ENCODE results near the gene ATP6V0C.

Gene ATP6V0C

GRCh38 chr16:2484898-2485508 lies 28.7 kb upstream of the ATP6V0C start:
- H3K79me2 ChIP-seq (ENCODE audit: control insufficient read depth, insufficient read depth, low read length, unreplicated experiment), result peaks cover 14% of the 10 kb centered on the region
- no peak overlapping the region for H2AFZ ChIP-seq (ENCODE audit: low read length, unreplicated experiment)

GRCh38 chr16:2485811-2486507 lies 27.8 kb upstream of the ATP6V0C start:
- Histone ChIP-seq H3K4me1 (ENCODE audit: control insufficient read depth, insufficient read depth, low read length, unreplicated experiment) (peaks cover 10% of the 10 kb centered on the region), H3K27ac (ENCODE audit: low read depth, low read length) (no peak overlapping the region), H2AFZ (ENCODE audit: low read length, unreplicated experiment) (no peak overlapping the region), H3K27me3 (ENCODE audit: insufficient read depth, low read length) (no peaks in the 10 kb centered on the region), H3K4me3 (ENCODE audit: low read depth, low read length) (no peak overlapping the region), H3K36me3 (ENCODE audit: insufficient read depth, low read length) (no peaks in the 10 kb centered on the region), H3K79me2 (ENCODE audit: control insufficient read depth, insufficient read depth, low read length, unreplicated experiment) (peaks cover 14% of the 10 kb centered on the region)

More at GRCh38 chr16:2484898-2485508, 28.7 kb upstream of the ATP6V0C start:
- no peak overlapping the region for H3K4me3 ChIP-seq (ENCODE audit: low read depth, low read length)
- no peaks in the 10 kb centered on the region for H3K36me3 ChIP-seq (ENCODE audit: insufficient read depth, low read length)
- no peak overlapping the region for H3K27ac ChIP-seq (ENCODE audit: low read depth, low read length)
- no peaks in the 10 kb centered on the region for H3K27me3 ChIP-seq (ENCODE audit: insufficient read depth, low read length)
- H3K4me1 ChIP-seq (ENCODE audit: control insufficient read depth, insufficient read depth, low read length, unreplicated experiment), result peaks cover 10% of the 10 kb centered on the region

- Histone ChIP-seq H3K27ac (ENCODE audit: low read depth, low read length) (no peak overlapping the region), H3K27me3 (ENCODE audit: insufficient read depth, low read length) (no peaks in the 10 kb centered on the region), H2AFZ (ENCODE audit: low read length, unreplicated experiment) (no peak overlapping the region), H3K4me1 (ENCODE audit: control insufficient read depth, insufficient read depth, low read length, unreplicated experiment) (peaks cover 10% of the 10 kb centered on the region), H3K79me2 (ENCODE audit: control insufficient read depth, insufficient read depth, low read length, unreplicated experiment) (peaks cover 14% of the 10 kb centered on the region), H3K4me3 (ENCODE audit: low read depth, low read length) (no peak overlapping the region), H3K36me3 (ENCODE audit: insufficient read depth, low read length) (no peaks in the 10 kb centered on the region)
These were observed 26.9 kb upstream of the ATP6V0C start for GRCh38 chr16:2486645-2487516.

- H3K4me1 ChIP-seq (ENCODE audit: control insufficient read depth, insufficient read depth, low read length, unreplicated experiment), result peaks cover 8% of the 10 kb centered on the region
- H3K27me3 ChIP-seq (ENCODE audit: insufficient read depth, low read length), result no peaks in the 10 kb centered on the region
- H2AFZ ChIP-seq (ENCODE audit: low read length, unreplicated experiment), result no peak overlapping the region
- H3K27ac ChIP-seq (ENCODE audit: low read depth, low read length), result no peak overlapping the region
- H3K4me3 ChIP-seq (ENCODE audit: low read depth, low read length), result no peak overlapping the region
- no peaks in the 10 kb centered on the region for H3K36me3 ChIP-seq (ENCODE audit: insufficient read depth, low read length)
- peaks cover 11% of the 10 kb centered on the region for H3K79me2 ChIP-seq (ENCODE audit: control insufficient read depth, insufficient read depth, low read length, unreplicated experiment)
These were observed 26.3 kb upstream of the ATP6V0C start for GRCh38 chr16:2487517-2487842.

- Histone ChIP-seq H3K27ac (ENCODE audit: low read depth, low read length) (no peak overlapping the region), H2AFZ (ENCODE audit: low read length, unreplicated experiment) (no peak overlapping the region), H3K79me2 (ENCODE audit: control insufficient read depth, insufficient read depth, low read length, unreplicated experiment) (peaks cover 10% of the 10 kb centered on the region), H3K36me3 (ENCODE audit: insufficient read depth, low read length) (no peaks in the 10 kb centered on the region), H3K4me3 (ENCODE audit: low read depth, low read length) (no peak overlapping the region), H3K27me3 (ENCODE audit: insufficient read depth, low read length) (no peaks in the 10 kb centered on the region), H3K4me1 (ENCODE audit: control insufficient read depth, insufficient read depth, low read length, unreplicated experiment) (peaks cover 2% of the 10 kb centered on the region)
These were observed 25.7 kb upstream of the ATP6V0C start for GRCh38 chr16:2487903-2488531.

DNA sequence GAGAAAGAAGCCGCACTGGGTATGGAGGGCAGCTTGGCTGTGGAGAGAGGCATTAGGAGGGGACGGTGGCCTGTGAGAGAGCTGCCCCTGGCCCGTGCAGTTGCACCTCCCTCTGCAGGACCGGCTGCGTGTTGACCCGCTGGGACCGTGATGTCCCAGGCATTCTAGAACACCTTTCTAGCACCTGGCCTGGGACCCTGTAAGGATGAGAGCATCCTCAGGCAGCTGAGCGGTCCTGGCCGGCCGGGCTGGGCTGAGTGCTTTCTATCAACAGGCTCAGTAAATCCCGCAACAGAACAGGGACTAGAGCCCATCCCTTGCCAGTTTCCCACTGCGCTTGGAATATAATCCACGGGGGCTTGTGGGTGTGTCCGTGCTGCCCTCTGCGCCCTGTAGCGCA lies 24.2 kb upstream of the ATP6V0C start:
- no peak overlapping the region for H3K4me3 ChIP-seq (ENCODE audit: low read depth, low read length)
- no peaks in the 10 kb centered on the region for H3K4me1 ChIP-seq (ENCODE audit: control insufficient read depth, insufficient read depth, low read length, unreplicated experiment)
- H2AFZ ChIP-seq (ENCODE audit: low read length, unreplicated experiment), result no peak overlapping the region
- peaks cover 4% of the 10 kb centered on the region for H3K79me2 ChIP-seq (ENCODE audit: control insufficient read depth, insufficient read depth, low read length, unreplicated experiment)
- H3K36me3 ChIP-seq (ENCODE audit: insufficient read depth, low read length), result no peaks in the 10 kb centered on the region
- no peak overlapping the region for H3K27ac ChIP-seq (ENCODE audit: low read depth, low read length)
- H3K27me3 ChIP-seq (ENCODE audit: insufficient read depth, low read length), result no peaks in the 10 kb centered on the region

DNA sequence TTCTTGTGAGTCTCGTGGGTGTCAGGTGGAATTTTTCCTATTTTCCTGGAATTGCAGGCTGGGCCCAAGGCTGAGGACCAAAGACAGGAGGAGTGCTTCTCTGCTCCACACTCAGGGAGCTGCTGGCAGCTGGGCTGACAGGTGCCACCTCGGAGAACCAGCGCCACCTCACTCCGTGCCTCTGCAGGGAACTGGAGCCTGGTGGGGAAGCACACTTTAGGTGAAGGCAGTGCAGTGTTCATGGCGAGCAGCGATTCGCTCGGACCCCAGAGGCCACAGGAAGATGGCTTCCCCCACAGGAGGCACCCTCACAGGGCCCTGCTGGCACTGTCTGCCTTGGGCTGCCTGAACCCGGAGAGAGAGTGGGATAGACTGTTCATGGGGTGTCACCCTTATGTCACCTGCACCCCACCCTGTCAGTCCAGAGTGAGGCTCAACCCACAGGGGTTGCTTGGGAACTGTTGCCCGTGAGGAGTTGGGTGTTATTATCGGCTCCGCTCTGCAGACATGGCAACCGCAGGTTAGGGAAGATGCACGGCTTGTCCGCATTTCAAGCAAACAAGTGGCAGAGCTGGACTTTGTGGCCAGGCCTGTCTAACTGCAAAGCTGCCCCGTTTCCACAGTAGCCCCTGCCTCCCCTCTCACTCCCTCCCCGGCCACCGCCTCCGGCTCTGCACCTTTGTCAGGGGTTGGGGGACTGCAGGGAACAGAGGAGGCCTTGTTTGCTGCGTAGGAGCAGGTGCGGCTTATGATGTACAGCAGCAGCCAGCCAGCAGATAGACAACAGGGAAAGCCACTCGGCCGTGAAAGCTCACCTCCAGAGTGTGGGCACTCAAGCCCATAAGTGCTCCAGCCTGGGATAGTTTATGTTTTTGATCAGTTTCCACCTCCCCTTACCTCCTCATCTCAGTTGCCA lies 23.3 kb upstream of the ATP6V0C start:
- Histone ChIP-seq H3K4me1 (ENCODE audit: control insufficient read depth, insufficient read depth, low read length, unreplicated experiment) (no peaks in the 10 kb centered on the region), H3K4me3 (ENCODE audit: low read depth, low read length) (no peak overlapping the region), H3K79me2 (ENCODE audit: control insufficient read depth, insufficient read depth, low read length, unreplicated experiment) (peaks cover 4% of the 10 kb centered on the region), H3K27ac (ENCODE audit: low read depth, low read length) (no peak overlapping the region), H3K27me3 (ENCODE audit: insufficient read depth, low read length) (no peaks in the 10 kb centered on the region), H2AFZ (ENCODE audit: low read length, unreplicated experiment) (no peak overlapping the region), H3K36me3 (ENCODE audit: insufficient read depth, low read length) (no peaks in the 10 kb centered on the region)

GRCh38 chr16:2492292-2492691 lies 21.5 kb upstream of the ATP6V0C start:
- H3K27me3 ChIP-seq (ENCODE audit: insufficient read depth, low read length), result no peaks in the 10 kb centered on the region
- no peak overlapping the region for H2AFZ ChIP-seq (ENCODE audit: low read length, unreplicated experiment)
- peaks cover 3% of the 10 kb centered on the region for H3K4me1 ChIP-seq (ENCODE audit: control insufficient read depth, insufficient read depth, low read length, unreplicated experiment)
- H3K79me2 ChIP-seq (ENCODE audit: control insufficient read depth, insufficient read depth, low read length, unreplicated experiment), result peaks cover 2% of the 10 kb centered on the region
- H3K4me3 ChIP-seq (ENCODE audit: low read depth, low read length), result no peak overlapping the region
- H3K36me3 ChIP-seq (ENCODE audit: insufficient read depth, low read length), result 0 out of 2 replicates have a peak, but pooled peaks cover 4% of the 10 kb centered on the region
- H3K27ac ChIP-seq (ENCODE audit: low read depth, low read length), result no peak overlapping the region

GRCh38 chr16:2493605-2494004 lies 20.1 kb upstream of the ATP6V0C start:
- H3K79me2 ChIP-seq (ENCODE audit: control insufficient read depth, insufficient read depth, low read length, unreplicated experiment), result no peaks in the 10 kb centered on the region
- no peak overlapping the region for H2AFZ ChIP-seq (ENCODE audit: low read length, unreplicated experiment)
- H3K27ac ChIP-seq (ENCODE audit: low read depth, low read length), result no peak overlapping the region
- H3K27me3 ChIP-seq (ENCODE audit: insufficient read depth, low read length), result no peaks in the 10 kb centered on the region
- H3K4me3 ChIP-seq (ENCODE audit: low read depth, low read length), result no peak overlapping the region
- 0 out of 2 replicates have a peak, but pooled peaks cover 4% of the 10 kb centered on the region for H3K36me3 ChIP-seq (ENCODE audit: insufficient read depth, low read length)
- H3K4me1 ChIP-seq (ENCODE audit: control insufficient read depth, insufficient read depth, low read length, unreplicated experiment), result peaks cover 6% of the 10 kb centered on the region

DNA sequence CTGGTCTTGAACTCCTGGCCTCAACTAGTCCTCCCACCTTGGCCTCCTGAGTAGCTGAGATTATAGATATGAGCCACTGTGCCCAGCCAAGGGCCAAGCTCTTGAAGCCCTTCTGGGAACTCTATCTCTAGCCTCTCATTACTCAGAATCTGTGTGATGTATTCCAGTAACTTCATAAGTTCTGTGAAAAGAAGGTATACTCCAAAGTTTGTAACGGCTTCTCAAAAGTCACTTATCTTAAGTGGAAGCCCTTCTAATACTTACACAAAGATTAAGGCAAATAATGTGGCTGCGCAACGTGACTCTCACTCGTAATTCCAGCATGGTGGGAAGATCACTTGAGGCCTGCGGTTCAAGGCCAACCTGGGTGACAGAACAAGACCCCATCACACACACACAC lies 19.1 kb upstream of the ATP6V0C start:
- no peak overlapping the region for H3K4me3 ChIP-seq (ENCODE audit: low read depth, low read length)
- no peak overlapping the region for H3K27ac ChIP-seq (ENCODE audit: low read depth, low read length)
- 0 out of 2 replicates have a peak, but pooled peaks cover 4% of the 10 kb centered on the region for H3K36me3 ChIP-seq (ENCODE audit: insufficient read depth, low read length)
- H3K4me1 ChIP-seq (ENCODE audit: control insufficient read depth, insufficient read depth, low read length, unreplicated experiment), result peaks cover 6% of the 10 kb centered on the region
- no peak overlapping the region for H2AFZ ChIP-seq (ENCODE audit: low read length, unreplicated experiment)
- no peaks in the 10 kb centered on the region for H3K27me3 ChIP-seq (ENCODE audit: insufficient read depth, low read length)
- no peaks in the 10 kb centered on the region for H3K79me2 ChIP-seq (ENCODE audit: control insufficient read depth, insufficient read depth, low read length, unreplicated experiment)
